Measurements from ENCODE around the gene TDRD6.

TDRD6 gene

GRCh38 chr6:46690141-46690755 is 2.6 kb downstream of the TDRD6 start:
- Histone ChIP-seq H3K36me3 (ENCODE audit: control insufficient read depth in 2 of 2, insufficient read depth in 1 of 2, low read length in 2 of 2) (no peaks in the 10 kb centered on the region), H3K4me3 (ENCODE audit: low read depth, low read length) (no peak overlapping the region), H3K4me1 (ENCODE audit: control insufficient read depth, insufficient read depth, low read length) (no peaks in the 10 kb centered on the region), H3K27ac (ENCODE audit: extremely low read depth, low read depth, low read length) (no peak overlapping the region), H3K9me3 (ENCODE audit: control insufficient read depth, insufficient read depth, low read depth, low read length) (no peaks in the 10 kb centered on the region)
- ChIA-PET CTCF (interaction anchor here (1.2 kb wide), 1 partner anchor 15 kb away, joined by 4 read pairs; no protein-coding TSS in a partner anchor), POLR2A (no interaction called here)
- no peak for TF ChIP-seq ZNF341 (tag by site-specific recombination; IDR thresholded peaks at IDR 0.05; ENCODE audit: low read depth)
- TF ChIP-seq ZNF416 (tag by site-specific recombination; IDR thresholded peaks at IDR 0.05) = no peak
- TF ChIP-seq ZNF2 (tag by site-specific recombination; IDR thresholded peaks at IDR 0.05) = no peak
- TF ChIP-seq ZBTB7A (tag by site-specific recombination; IDR thresholded peaks at IDR 0.05; ENCODE audit: low read depth) = no peak
- no peak for TF ChIP-seq ZNF292 (tag by site-specific recombination; IDR thresholded peaks at IDR 0.05; ENCODE audit: borderline replicate concordance, low read depth)
- TF ChIP-seq ZNF311 (tag by site-specific recombination; IDR thresholded peaks at IDR 0.05; ENCODE audit: borderline replicate concordance) = no peak
- no peak for TF ChIP-seq ZNF146 (tag by site-specific recombination; IDR thresholded peaks at IDR 0.05)
- no peak for TF ChIP-seq ZNF174 (tag by site-specific recombination; IDR thresholded peaks at IDR 0.05)
- TF ChIP-seq BCL11A (tag by site-specific recombination; IDR thresholded peaks at IDR 0.05; ENCODE audit: low read depth) = no peak
- no peak for TF ChIP-seq ZNF701 (tag by site-specific recombination; IDR thresholded peaks at IDR 0.05)
- TF ChIP-seq PRDM6 (tag by site-specific recombination; IDR thresholded peaks at IDR 0.05) = no peak
- no peak for TF ChIP-seq ZNF280D (tag by site-specific recombination; IDR thresholded peaks at IDR 0.05)
- no peak for TF ChIP-seq ZNF660 (tag by site-specific recombination; IDR thresholded peaks at IDR 0.05)
- no peak for TF ChIP-seq ZNF561 (tag by site-specific recombination; IDR thresholded peaks at IDR 0.05; ENCODE audit: borderline replicate concordance)
- TF ChIP-seq ZNF548 (tag by site-specific recombination; IDR thresholded peaks at IDR 0.05) = no peak
- TF ChIP-seq ZFHX2 (tag by site-specific recombination; conservative IDR thresholded peaks at IDR 0.05) = no peak
- no peak for TF ChIP-seq ZNF792 (tag by site-specific recombination; IDR thresholded peaks at IDR 0.05)
- no peak for TF ChIP-seq ZSCAN4 (tag by site-specific recombination; IDR thresholded peaks at IDR 0.05)
- no peak for TF ChIP-seq ZNF239 (tag by site-specific recombination; IDR thresholded peaks at IDR 0.05)

- CTCF ChIA-PET = interaction anchor here (0.6 to 1.2 kb wide), 3 partner anchors 16 to 300 kb away, joined by 3 to 4 read pairs (median 3); no protein-coding TSS in a partner anchor
- no peak for TF ChIP-seq ZBTB11 (tag by site-specific recombination; conservative IDR thresholded peaks at IDR 0.05; ENCODE audit: low read depth)
These were observed 3.3 kb downstream of the TDRD6 start for GRCh38 chr6:46690911-46691451.

More at GRCh38 chr6:46690911-46691451, 3.3 kb downstream of the TDRD6 start:
- POLR2A ChIA-PET = no interaction called here
- Histone ChIP-seq H3K4me1 (ENCODE audit: control insufficient read depth, insufficient read depth, low read length) (no peaks in the 10 kb centered on the region), H3K27ac (ENCODE audit: extremely low read depth, low read depth, low read length) (no peak overlapping the region), H3K4me3 (ENCODE audit: low read depth, low read length) (no peak overlapping the region), H3K9me3 (ENCODE audit: control insufficient read depth, insufficient read depth, low read depth, low read length) (no peaks in the 10 kb centered on the region), H3K36me3 (ENCODE audit: control insufficient read depth in 2 of 2, insufficient read depth in 1 of 2, low read length in 2 of 2) (no peaks in the 10 kb centered on the region)

All from HEK293 (cell line).